ENCODE data around the gene KIAA1671.

KIAA1671 gene

GRCh38 chr22:25051983-25052710 is 99.6 kb downstream of the KIAA1671 start:
- peak overlapping the region; percentile 26 for H3K27ac ChIP-seq
- TF ChIP-seq ZFX (IDR thresholded peaks at IDR 0.05) (no peak; the same call in 1 of the 2 replicates), CTCF (conservative IDR thresholded peaks at IDR 0.05) (no peak)

DNA sequence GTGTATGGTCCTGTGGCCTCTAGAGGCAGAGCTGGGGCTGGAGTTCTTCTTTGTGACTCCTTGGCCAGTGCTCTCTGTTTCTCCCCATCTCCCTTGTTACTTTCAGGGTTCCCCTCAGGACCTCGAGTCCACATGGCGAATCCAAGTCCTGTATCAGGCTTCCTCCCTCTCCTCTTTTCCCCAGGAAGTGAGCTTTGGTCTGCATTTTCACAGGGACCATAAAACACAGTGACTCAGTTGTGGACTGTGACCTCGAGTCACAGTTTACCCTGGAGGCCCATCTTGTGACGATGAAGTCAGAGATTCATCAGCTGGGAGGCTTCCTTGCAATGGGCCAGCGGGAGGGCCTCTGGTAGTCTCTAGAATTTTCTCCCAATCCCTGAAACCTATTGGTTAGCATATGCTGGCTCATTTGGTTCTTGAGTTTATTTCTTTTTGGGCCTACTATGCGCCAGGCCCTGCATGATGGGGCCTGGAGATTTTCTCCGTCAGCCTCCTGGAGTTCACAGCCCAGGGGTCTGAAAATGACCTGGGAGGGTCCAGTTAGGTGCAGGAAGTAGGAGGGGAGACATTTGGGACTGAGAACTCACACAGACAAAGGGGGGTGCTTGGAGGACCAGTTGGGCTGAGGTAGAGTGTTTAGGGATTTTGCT is 100.8 kb downstream of the KIAA1671 start:
- H3K27ac ChIP-seq = no peak overlapping the region
- no peak for TF ChIP-seq ZFX (IDR thresholded peaks at IDR 0.05)
- no peak for TF ChIP-seq CTCF (conservative IDR thresholded peaks at IDR 0.05)

DNA sequence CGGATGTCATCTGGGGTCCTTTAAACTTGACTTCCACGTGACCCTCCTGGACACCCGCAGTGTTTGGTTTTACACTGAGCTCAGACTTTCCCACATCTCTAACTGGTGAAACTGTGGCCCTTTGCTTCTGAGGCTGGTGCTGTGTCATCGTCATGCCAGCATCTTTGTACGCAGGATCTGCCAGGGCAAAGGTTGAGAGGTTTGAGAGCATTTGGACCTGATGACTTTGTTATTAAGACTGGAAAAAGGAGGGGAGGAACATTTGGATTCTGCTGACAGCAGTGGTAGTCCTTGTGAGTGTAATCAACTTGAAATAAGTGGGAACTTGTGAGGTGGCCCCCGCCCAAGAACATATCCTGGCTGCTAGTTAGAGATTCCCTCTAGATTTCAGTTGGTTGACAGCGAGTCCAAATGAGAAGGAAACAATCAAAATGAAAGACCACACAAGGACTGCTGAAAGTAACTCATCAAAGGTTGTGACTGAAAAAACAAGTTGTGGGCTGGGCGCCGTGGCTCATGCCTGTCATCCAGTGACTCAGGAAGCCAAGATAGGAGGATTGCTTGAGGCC is 102.5 kb downstream of the KIAA1671 start:
- no peak overlapping the region for H3K27ac ChIP-seq
- TF ChIP-seq ZFX (IDR thresholded peaks at IDR 0.05) = no peak
- no peak for TF ChIP-seq CTCF (conservative IDR thresholded peaks at IDR 0.05)

DNA sequence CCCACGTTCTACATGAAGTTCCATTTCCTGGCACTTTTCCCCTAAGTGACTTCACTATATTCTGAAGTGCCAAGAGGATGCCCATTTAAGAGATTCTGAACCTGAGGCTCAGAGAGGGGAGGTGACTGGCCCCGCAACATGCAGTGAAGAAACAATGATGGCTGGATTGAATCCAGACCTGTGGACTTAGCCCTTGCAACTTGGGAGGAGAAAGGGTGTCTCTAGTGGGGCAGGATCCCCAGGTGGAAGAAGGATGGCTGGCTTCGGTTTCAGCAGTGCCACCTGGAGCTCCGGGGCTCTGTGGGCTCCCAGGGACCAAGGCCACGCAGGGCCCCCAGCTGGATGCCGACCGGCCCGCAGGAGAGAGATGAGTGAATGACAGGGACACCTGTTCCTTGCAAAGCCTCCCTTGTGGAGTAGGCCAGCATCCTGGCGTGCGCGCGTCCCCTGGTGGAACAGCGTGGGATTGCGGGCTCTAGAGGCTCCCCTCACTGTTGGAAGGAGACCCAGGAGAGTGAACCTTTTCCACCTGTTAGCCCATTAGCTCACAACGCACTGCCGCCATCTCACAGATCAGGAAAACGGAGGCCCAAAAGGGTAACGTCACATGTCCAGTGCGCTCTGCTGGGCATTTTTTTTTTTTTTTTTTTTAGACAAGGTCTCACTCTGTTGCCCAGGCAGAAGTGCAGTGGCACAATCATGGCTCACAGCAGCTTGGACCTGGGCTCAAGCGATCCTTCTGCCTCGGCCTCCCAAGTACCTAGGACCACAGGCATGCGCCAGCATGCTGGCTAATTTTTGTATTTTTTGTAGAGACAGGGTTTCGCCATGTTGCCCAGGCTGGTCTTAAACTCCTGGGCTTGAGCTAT is 104.7 kb downstream of the KIAA1671 start:
- TF ChIP-seq ZFX (IDR thresholded peaks at IDR 0.05) (no peak), CTCF (conservative IDR thresholded peaks at IDR 0.05) (peak; percentile 98)
- H3K27ac ChIP-seq = no peak overlapping the region

- no peak overlapping the region for H3K27ac ChIP-seq
- TF ChIP-seq CTCF (conservative IDR thresholded peaks at IDR 0.05) = no peak
- TF ChIP-seq ZFX (IDR thresholded peaks at IDR 0.05) = no peak
These were observed 106.9 kb downstream of the KIAA1671 start for GRCh38 chr22:25059438-25059837.

DNA sequence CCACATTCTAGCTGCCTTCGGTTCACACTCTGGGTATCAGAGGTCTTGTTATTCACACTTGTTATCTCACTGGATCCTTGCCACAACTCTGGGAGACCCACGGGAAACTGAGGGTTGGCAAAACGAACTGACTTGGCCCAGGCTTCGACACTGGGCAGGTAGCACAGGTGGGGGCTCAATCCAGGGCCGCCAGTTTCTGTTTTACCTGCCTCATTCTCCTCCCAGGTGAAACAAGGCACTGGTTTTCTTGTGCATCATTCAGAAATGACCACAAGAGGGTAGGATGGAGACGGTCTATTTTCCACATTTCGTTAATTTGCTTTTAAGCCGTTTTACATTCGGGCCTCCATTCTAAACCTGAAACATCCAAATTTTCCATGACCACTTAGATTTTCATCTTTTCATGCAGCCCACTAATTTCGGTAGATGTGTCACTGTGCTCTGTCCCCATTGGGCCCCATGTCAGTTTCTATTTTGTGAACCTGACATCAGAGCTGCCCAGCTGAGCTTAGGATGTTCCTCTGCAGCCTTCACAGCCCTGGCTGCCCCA is 108.1 kb downstream of the KIAA1671 start:
- no peak overlapping the region for H3K27ac ChIP-seq

More for the DNA sequence above, 108.1 kb downstream of the KIAA1671 start:
- TF ChIP-seq ZFX (IDR thresholded peaks at IDR 0.05) (no peak), CTCF (conservative IDR thresholded peaks at IDR 0.05) (no peak; the same call in 1 of the 2 replicates)
